K562 (cell line): ENCODE results near the gene HNRNPK. TPM values are rescaled to one million over a fixed set of nuclear protein-coding genes. Genes with fewer than 3 reads are reported as not detected.

Experiments used
- ATAC-seq: fragments of 200-7000 bp; cut with Tn5 transposase; 3 replicates; pipeline ENCODE4 v1.9.1; 2020; ENCODE audit warnings: moderate library complexity
- BruUV-seq: library from RNA; stranded (reverse); fragments of 400-500 nt; replicated peaks from 2 replicates; lab custom pipeline; 2021; lab: Mats Ljungman, UMichigan
- CTCF ChIA-PET: fragments of 300-600 bp; formaldehyde crosslinking; extraction: SDS; loops from one replicate; lab custom pipeline; 2021; ENCODE audit warnings: low intra/inter-chr PET ratio; lab: Yijun Ruan, JAX
- POLR2A ChIA-PET: fragments of 300-600, 350-650 bp; sonication (Branson Sonifier 250); formaldehyde crosslinking; extraction: SDS; loops from one replicate; lab custom pipeline; 2021; ENCODE audit warnings: antibody characterized with exemption, inconsistent platforms; lab: Yijun Ruan, JAX
- DNase-seq, 4 experiments: peaks; one replicate each; pipeline versions ENCODE4 v3.0.0 to v3.0.0-alpha.2; 2011 to 2018; ENCODE audit warnings: low spot score in 3 of 4, mixed read lengths in 3 of 4; ENCODE audit errors: extremely low read depth in 1 of 4
- FAIRE-seq: peaks from 2 replicates; lab custom pipeline; 2011; peaks lifted over from hg19 to GRCh38; lab: Jason Lieb, UNC
- H2AFZ ChIP-seq: 2 replicates; pipeline ENCODE4 v1.6.0; 2011; ENCODE audit warnings: low read depth, low read length, control low read depth, inconsistent platforms
- H3K27ac ChIP-seq: fragments of 200-600 bp; 3 replicates; pipeline ENCODE4 v1.8.0; 2011; ENCODE audit warnings: low read depth, mild to moderate bottlenecking, control low read depth, inconsistent platforms, low read length, moderate library complexity, mixed read lengths; ENCODE audit errors: extremely low read depth
- H3K27me3 ChIP-seq, 2 experiments: fragments of 300-600 bp in 1 of 2; 2 replicates in 1 of 2; 3 replicates in 1 of 2; pipeline versions ENCODE4 v1.6.0 to v1.8.0; 2011; ENCODE audit warnings: inconsistent platforms in 2 of 2, low read length in 2 of 2, mild to moderate bottlenecking in 1 of 2, mixed read lengths in 1 of 2, moderate library complexity in 1 of 2; ENCODE audit not compliant: control insufficient read depth in 2 of 2, insufficient read depth in 2 of 2
- H3K36me3 ChIP-seq: fragments of 300-600 bp; 3 replicates; pipeline ENCODE4 v1.8.0; 2011; ENCODE audit warnings: mild to moderate bottlenecking, low read length, inconsistent platforms; ENCODE audit not compliant: control insufficient read depth, insufficient read depth
- H3K4me1 ChIP-seq, 2 experiments: fragments of 200-600 bp in 1 of 2; replicated peaks in 1 of 2; 2 replicates in 1 of 2; 3 replicates in 1 of 2; pipeline versions ENCODE4 v1.5.1 to v1.8.0; 2011; ENCODE audit warnings: inconsistent platforms in 2 of 2, low read length in 2 of 2, mild to moderate bottlenecking in 1 of 2, mixed read lengths in 1 of 2, moderate library complexity in 1 of 2; ENCODE audit not compliant: control insufficient read depth in 2 of 2, insufficient read depth in 2 of 2
- H3K4me2 ChIP-seq: 2 replicates; pipeline ENCODE4 v1.6.1; 2011; ENCODE audit warnings: low read length, control low read depth, inconsistent platforms, mixed read lengths; ENCODE audit not compliant: insufficient read depth
- H3K4me3 ChIP-seq: fragments of 200-600 bp; sonication (generic), shearing (Covaris generic); 2 replicates; pipeline ENCODE4 v1.5.1; 2016; ENCODE audit warnings: control low read depth, inconsistent platforms
- H3K79me2 ChIP-seq: fragments of 200-600 bp; 3 replicates; pipeline ENCODE4 v1.8.0; 2011; ENCODE audit warnings: low read length, inconsistent platforms; ENCODE audit not compliant: control insufficient read depth, insufficient read depth
- H3K9ac ChIP-seq, 2 experiments: 2 replicates each; pipeline versions ENCODE4 v1.6.0 to v1.6.1; 2011; ENCODE audit warnings: low read depth in 2 of 2, low read length in 2 of 2, control low read depth in 1 of 2, inconsistent platforms in 1 of 2, mild to moderate bottlenecking in 1 of 2, mixed read lengths in 1 of 2; ENCODE audit not compliant: insufficient read depth in 1 of 2
- H3K9me1 ChIP-seq: one replicate; pipeline ENCODE4 v1.6.0; 2011; ENCODE audit warnings: inconsistent platforms, mild to moderate bottlenecking, low read length, moderate library complexity; ENCODE audit not compliant: control insufficient read depth, insufficient read depth
- H3K9me3 ChIP-seq: replicated peaks from 2 replicates; pipeline ENCODE4 v1.5.1; 2011; ENCODE audit warnings: low read depth, low read length, inconsistent platforms; ENCODE audit not compliant: control insufficient read depth, insufficient read depth
- H4K20me1 ChIP-seq: replicated peaks from 2 replicates; pipeline ENCODE4 v1.6.1; 2011; ENCODE audit warnings: low read length, inconsistent platforms, mixed read lengths; ENCODE audit not compliant: control insufficient read depth, insufficient read depth
- ATF7 ChIP-seq: fragments of 450-650 bp; IDR thresholded peaks from 2 replicates; pipeline ENCODE4 v1.7.1; 2014; ENCODE audit warnings: mild to moderate bottlenecking, moderate library complexity
- BCOR ChIP-seq: fragments of 450-650 bp; IDR thresholded peaks from 2 replicates; pipeline ENCODE4 v1.6.1; 2016
- DMBX1 ChIP-seq: fragments of 250-450 bp; sonication (Bioruptor Pico); IDR thresholded peaks from 2 replicates; pipeline ENCODE4 v1.8.0; 2022; ENCODE audit warnings: inconsistent platforms, mild to moderate bottlenecking, moderate library complexity, borderline replicate concordance
- FOXA3 ChIP-seq, 2 experiments: fragments of 450-650 bp in 1 of 2; sonication (generic) in 1 of 2; formaldehyde crosslinking; IDR thresholded peaks in 1 of 2; conservative IDR thresholded peaks in 1 of 2; 2 replicates each; pipeline versions ENCODE4 v1.4.0 to v1.8.0; 2020 to 2022; ENCODE audit warnings: mild to moderate bottlenecking in 2 of 2, missing genetic modification reagents in 1 of 2
- HNRNPLL ChIP-seq: fragments of 200-400 bp; formaldehyde crosslinking; IDR thresholded peaks from 2 replicates; pipeline ENCODE4 v1.6.1; 2017; ENCODE audit warnings: low read length, low read depth, mild to moderate bottlenecking; ENCODE audit not compliant: poor library complexity, severe bottlenecking
- POLR2A ChIP-seq: fragments of 450-650 bp; conservative IDR thresholded peaks from 2 replicates; pipeline ENCODE4 v1.6.1; 2016
- RBM22 ChIP-seq: fragments of 200-400 bp; formaldehyde crosslinking; IDR thresholded peaks from 2 replicates; pipeline ENCODE4 v1.6.1; 2018; ENCODE audit warnings: low read length, low read depth; ENCODE audit not compliant: poor library complexity, severe bottlenecking
- RREB1 ChIP-seq: fragments of 250-450 bp; sonication (Bioruptor Pico); IDR thresholded peaks from 2 replicates; pipeline ENCODE4 v1.4.0; 2020
- TBL1XR1 ChIP-seq, 2 experiments: IDR thresholded peaks; 2 replicates each; pipeline ENCODE4 v1.6.1; 2012; ENCODE audit warnings: improper control_type of control experiment in 2 of 2, low read length in 2 of 2, mild to moderate bottlenecking in 1 of 2
- TSHZ1 ChIP-seq: fragments of 250-450 bp; sonication (Bioruptor Pico); IDR thresholded peaks from 2 replicates; pipeline ENCODE4 v1.4.0; 2020; ENCODE audit warnings: mild to moderate bottlenecking, moderate library complexity
- ZBTB2 ChIP-seq: fragments of 450-650 bp; IDR thresholded peaks from 2 replicates; pipeline ENCODE4 v1.6.1; 2016; ENCODE audit warnings: antibody characterized with exemption
- ZNF174 ChIP-seq: fragments of 250-450 bp; sonication (Bioruptor Pico); IDR thresholded peaks from 2 replicates; pipeline ENCODE4 v1.4.0; 2020; ENCODE audit warnings: mild to moderate bottlenecking
- ZNF384 ChIP-seq: IDR thresholded peaks from 2 replicates; pipeline ENCODE4 v1.6.1; 2012; ENCODE audit warnings: low read depth, low read length, improper control_type of control experiment
- ZNF717 ChIP-seq: fragments of 250-450 bp; sonication (Bioruptor Pico); IDR thresholded peaks from 2 replicates; pipeline ENCODE4 v1.5.0; 2021
- WGBS: fragments of 100-300 bp; shearing (Covaris generic); methylation state at CpG from one replicate; pipeline ENCODE4 v1.1.6; 2016; ENCODE audit warnings: low coverage, mixed read lengths; ENCODE audit not compliant: insufficient coverage; ENCODE audit errors: missing lambda C conversion rate; 5-methylcytosine and 5-hydroxymethylcytosine counted together
- in situ Hi-C: fragments of 300-500 bp; cut with MboI; formaldehyde crosslinking; loops from 4 replicates; pipeline ENCODE4 v1.15.0; 2018; ENCODE audit warnings: inconsistent platforms, mixed read lengths
- intact Hi-C: fragments of 100-400 bp; cut with micrococcal nuclease; formaldehyde crosslinking; loops from 2 replicates; pipeline ENCODE4 v1.14.2; 2022
- polyA plus RNA-seq, 8 experiments: library from polyadenylated mRNA; depleted of rRNA in 4 of 8; stranded (reverse) in 5 of 8; unstranded in 3 of 8; fragments of >200 nt; fragmentation: Nextera tagmentation in 2 of 8; fragmentation: Illumina TruSeq in 1 of 8; extraction: Ambion mirVana in 2 of 8; extraction: Trizol in 1 of 8; gene quantifications; 2 replicates each; pipeline versions ENCODE4 v1.2.1 to v1.2.3, GENCODE V29; 2011 to 2014; ENCODE audit warnings: inconsistent platforms in 1 of 8, missing spikeins in 1 of 8
- total RNA-seq, 7 experiments: library from RNA; depleted of rRNA in 6 of 7; stranded (reverse); fragments of >200 nt in 6 of 7; fragmentation: Illumina TruSeq in 2 of 7; extraction: Trizol in 2 of 7; gene quantifications; 2 replicates each; pipeline versions ENCODE4 v1.2.1 to v1.2.3, GENCODE V29; 2011 to 2021; ENCODE audit warnings: low replicate concordance in 1 of 7

Gene HNRNPK
- total and polyA plus RNA-seq, 9 of the 15 experiments (the other 6 are each of a cell fraction or from before 2014, with no cell fraction given): 224 to 883 (median 618) TPM

GRCh38 chr9:83930881-83931280 lies 49.1 kb downstream of the HNRNPK start:
- Histone ChIP-seq H2AFZ (no peak overlapping the region), H3K9me3 (no peaks in the 10 kb centered on the region), H3K9ac (no peak overlapping the region), H3K9me1 (no peaks in the 10 kb centered on the region), H3K27me3 (no peaks in the 10 kb centered on the region), H3K79me2 (no peaks in the 10 kb centered on the region), H3K36me3 (no peaks in the 10 kb centered on the region), H3K27ac (no peak overlapping the region), H3K4me1 (no peaks in the 10 kb centered on the region), H3K4me3 (no peak overlapping the region), H4K20me1 (no peaks in the 10 kb centered on the region), H3K4me2 (no peak overlapping the region)
- POLR2A ChIA-PET: no interaction called here
- DNase-seq (no peak), FAIRE-seq (no peak), ATAC-seq (no peak)
- CTCF ChIA-PET: no interaction called here
- WGBS: 78% methylated on average over 5 of the region's 5 CpGs
- BruUV-seq: no TSS peak
- in situ Hi-C loops: no loop called here
- intact Hi-C loops: no loop called here
- TF ChIP-seq POLR2A (no peak), RBM22 (no peak), BCOR (no peak), DMBX1 (CRISPR knock-in tag) (no peak), ZBTB2 (no peak), TSHZ1 (CRISPR knock-in tag) (no peak), FOXA3 (CRISPR knock-in tag; conservative IDR thresholded peaks at IDR 0.05 in 1 of 2, IDR thresholded peaks at IDR 0.05 in 1 of 2) (no peak), ATF7 (no peak), RREB1 (no peak), ZNF174 (CRISPR knock-in tag) (no peak), HNRNPLL (no peak), ZNF717 (CRISPR knock-in tag) (no peak), TBL1XR1 (IDR thresholded peaks at IDR 0.05; ENCODE audit: low read length in 2 of 2) (no peak), ZNF384 (no peak)
